H1 (cell line): ENCODE measurements around the gene COL27A1. TPM values are rescaled to one million over a fixed set of nuclear protein-coding genes. Genes with fewer than 3 reads are reported as not detected.

Experiments
- CTCF ChIA-PET: fragments of 300-600 bp; sonication (Branson Sonifier 250); formaldehyde crosslinking; loops from one replicate; lab custom pipeline; 2021; ENCODE audit not compliant: partially characterized antibody; lab: Charles Lee
- POLR2A ChIA-PET: fragments of 300-600 bp; sonication (Branson Sonifier 250); formaldehyde crosslinking; loops from one replicate; lab custom pipeline; 2021; ENCODE audit warnings: inconsistent platforms; ENCODE audit not compliant: partially characterized antibody; lab: Charles Lee
- DNase-seq, 2 experiments: peaks; one replicate each; pipeline versions ENCODE4 v3.0.0 to v3.0.0-alpha.2; 2010 to 2022; ENCODE audit warnings: low spot score in 2 of 2, low read depth in 1 of 2, mixed read lengths in 1 of 2
- FAIRE-seq: peaks from 2 replicates; lab custom pipeline; 2011; peaks lifted over from hg19 to GRCh38; lab: Jason Lieb, UNC
- H2AFZ ChIP-seq: 2 replicates; pipeline ENCODE4 v1.8.1; 2012; ENCODE audit warnings: low read length, inconsistent platforms
- H2AK5ac ChIP-seq: 2 replicates; pipeline ENCODE4 v1.6.1; 2013; ENCODE audit warnings: low read depth, low read length
- H2BK120ac ChIP-seq: replicated peaks from 2 replicates; pipeline ENCODE3; 2013; ENCODE audit warnings: low read depth, low read length, inconsistent platforms
- H2BK12ac ChIP-seq: 2 replicates; pipeline ENCODE4 v1.6.1; 2013; ENCODE audit warnings: low read depth, low read length
- H2BK15ac ChIP-seq: 2 replicates; pipeline ENCODE4 v1.6.1; 2013; ENCODE audit warnings: low read length
- H2BK20ac ChIP-seq: 2 replicates; pipeline ENCODE4 v1.6.1; 2013; ENCODE audit warnings: low read length
- H2BK5ac ChIP-seq: 2 replicates; pipeline ENCODE4 v1.6.1; 2013; ENCODE audit warnings: low read depth, low read length
- H3K14ac ChIP-seq: 2 replicates; pipeline ENCODE4 v1.6.1; 2013; ENCODE audit warnings: inconsistent platforms; ENCODE audit not compliant: insufficient read length
- H3K18ac ChIP-seq: 2 replicates; pipeline ENCODE4 v1.6.1; 2013; ENCODE audit warnings: low read length; ENCODE audit errors: extremely low read depth
- H3K23ac ChIP-seq: 2 replicates; pipeline ENCODE4 v1.6.1; 2013; ENCODE audit warnings: inconsistent platforms; ENCODE audit not compliant: insufficient read length
- H3K23me2 ChIP-seq: 2 replicates; pipeline ENCODE4 v1.6.1; 2013; ENCODE audit warnings: low read depth, low read length
- H3K27ac ChIP-seq: 2 replicates; pipeline ENCODE4 v1.6.1; 2011; ENCODE audit warnings: low read depth, low read length, inconsistent platforms
- H3K27me3 ChIP-seq, 4 experiments: replicated peaks in 1 of 4; 1 replicate in 1 of 4; 2 replicates in 3 of 4; pipeline versions ENCODE4 v1.6.1 to v1.8.1; 2011 to 2013; ENCODE audit warnings: low read length in 3 of 4, mild to moderate bottlenecking in 3 of 4, inconsistent platforms in 2 of 4, mixed read lengths in 2 of 4, moderate library complexity in 1 of 4; ENCODE audit not compliant: control insufficient read depth in 3 of 4, insufficient read depth in 3 of 4; ENCODE audit errors: extremely low read depth in 1 of 4
- H3K36me3 ChIP-seq, 4 experiments: 2 replicates each; pipeline versions ENCODE4 v1.6.1 to v1.8.1; 2011 to 2013; ENCODE audit warnings: mild to moderate bottlenecking in 4 of 4, low read length in 3 of 4, moderate library complexity in 2 of 4, control low read depth in 1 of 4, inconsistent platforms in 1 of 4; ENCODE audit not compliant: insufficient read depth in 4 of 4, control insufficient read depth in 2 of 4
- H3K4ac ChIP-seq: replicated peaks from 2 replicates; pipeline ENCODE3; 2013; ENCODE audit warnings: low read length, low read depth, mixed read lengths, inconsistent platforms; ENCODE audit not compliant: insufficient read length
- H3K4me1 ChIP-seq, 4 experiments: replicated peaks in 1 of 4; 1 replicate in 1 of 4; 2 replicates in 3 of 4; pipeline versions ENCODE4 v1.6.1 to v1.8.1; 2011 to 2013; ENCODE audit warnings: low read length in 3 of 4, inconsistent platforms in 2 of 4, mixed read lengths in 1 of 4; ENCODE audit not compliant: insufficient read depth in 4 of 4, control insufficient read depth in 3 of 4
- H3K4me2 ChIP-seq, 2 experiments: 2 replicates each; pipeline versions ENCODE4 v1.6.1 to v1.8.1; 2011 to 2013; ENCODE audit warnings: low read depth in 2 of 2, low read length in 2 of 2, control low read depth in 1 of 2, inconsistent platforms in 1 of 2, mild to moderate bottlenecking in 1 of 2; ENCODE audit not compliant: insufficient read depth in 1 of 2
- H3K4me3 ChIP-seq, 4 experiments: fragments of 200-600, 300-600 bp in 1 of 4; sonication (generic), shearing (Covaris generic), sonication (Bioruptor Twin) in 1 of 4; 2 replicates each; pipeline versions ENCODE4 v1.5.1 to v1.8.1; 2011 to 2016; ENCODE audit warnings: low read length in 4 of 4, low read depth in 3 of 4, control low read depth in 2 of 4, inconsistent platforms in 2 of 4, mild to moderate bottlenecking in 2 of 4, mixed read lengths in 1 of 4, moderate library complexity in 1 of 4; ENCODE audit not compliant: insufficient read depth in 2 of 4; ENCODE audit errors: extremely low read depth in 1 of 4
- H3K56ac ChIP-seq: replicated peaks from 2 replicates; pipeline ENCODE3; 2013; ENCODE audit warnings: low read depth, mild to moderate bottlenecking, mixed read lengths, low read length, inconsistent platforms; ENCODE audit not compliant: insufficient read length
- H3K79me1 ChIP-seq: 2 replicates; pipeline ENCODE4 v1.6.1; 2013; ENCODE audit warnings: low read depth, low read length, control low read depth
- H3K79me2 ChIP-seq, 2 experiments: 2 replicates each; pipeline versions ENCODE4 v1.6.1 to v1.8.1; 2012 to 2013; ENCODE audit warnings: low read length in 2 of 2, mild to moderate bottlenecking in 2 of 2, inconsistent platforms in 1 of 2; ENCODE audit not compliant: insufficient read depth in 2 of 2, control insufficient read depth in 1 of 2
- H3K9ac ChIP-seq, 4 experiments: replicated peaks in 1 of 4; 1 replicate in 1 of 4; 2 replicates in 3 of 4; pipeline versions ENCODE4 v1.6.1 to v1.8.1; 2011 to 2013; ENCODE audit warnings: low read depth in 3 of 4, low read length in 3 of 4, control low read depth in 2 of 4, mild to moderate bottlenecking in 2 of 4, moderate library complexity in 2 of 4, inconsistent platforms in 1 of 4; ENCODE audit errors: extremely low read depth in 1 of 4
- H3K9me3 ChIP-seq, 2 experiments: 2 replicates each; pipeline versions ENCODE4 v1.6.1 to v1.8.1; 2012 to 2013; ENCODE audit warnings: mild to moderate bottlenecking in 2 of 2, moderate library complexity in 2 of 2, control low read depth in 1 of 2, inconsistent platforms in 1 of 2, low read depth in 1 of 2, low read length in 1 of 2, mixed read lengths in 1 of 2; ENCODE audit not compliant: insufficient read depth in 2 of 2
- H4K20me1 ChIP-seq, 2 experiments: replicated peaks in 1 of 2; 2 replicates each; pipeline versions ENCODE3 to v1.8.1; 2011 to 2013; ENCODE audit warnings: inconsistent platforms in 2 of 2, low read length in 2 of 2, mild to moderate bottlenecking in 1 of 2; ENCODE audit not compliant: insufficient read depth in 2 of 2, control insufficient read depth in 1 of 2
- H4K5ac ChIP-seq: 2 replicates; pipeline ENCODE4 v1.6.1; 2013; ENCODE audit warnings: low read length, low read depth, mixed read lengths, inconsistent platforms; ENCODE audit not compliant: insufficient read length
- H4K8ac ChIP-seq: 2 replicates; pipeline ENCODE4 v1.8.0; 2013; ENCODE audit warnings: mild to moderate bottlenecking, moderate library complexity, low read length, inconsistent platforms; ENCODE audit not compliant: insufficient read depth; ENCODE audit errors: extremely low read depth
- H4K91ac ChIP-seq: replicated peaks from 2 replicates; pipeline ENCODE3; 2013; ENCODE audit warnings: low read length, mixed read lengths, inconsistent platforms; ENCODE audit not compliant: insufficient read length
- MAFK ChIP-seq: IDR thresholded peaks from 2 replicates; pipeline ENCODE4 v1.6.1; 2012; ENCODE audit warnings: low read depth, mild to moderate bottlenecking, improper control_type of control experiment, low read length
- RBBP5 ChIP-seq: IDR thresholded peaks from 2 replicates; pipeline ENCODE4 v1.7.1; 2012; ENCODE audit warnings: low read depth, mild to moderate bottlenecking, inconsistent platforms, low read length, moderate library complexity, borderline replicate concordance
- TAF1 ChIP-seq: IDR thresholded peaks from 2 replicates; pipeline ENCODE4 v1.6.1; 2011; ENCODE audit warnings: mild to moderate bottlenecking, low read depth, low read length
- WGBS, 2 experiments: shearing (Covaris generic) in 1 of 2; methylation state at CpG; one replicate each; pipeline versions ENCODE4 v1.1.6 to v1.1.7; 2013 to 2015; ENCODE audit warnings: low lambda C conversion rate in 2 of 2, mixed read lengths in 2 of 2, inconsistent platforms in 1 of 2, low coverage in 1 of 2, missing lambda C conversion rate in 1 of 2; ENCODE audit not compliant: insufficient replicate concordance in 2 of 2, insufficient coverage in 1 of 2, insufficient read length in 1 of 2; ENCODE audit errors: extremely low coverage in 1 of 2, missing lambda C conversion rate in 1 of 2; 5-methylcytosine and 5-hydroxymethylcytosine counted together
- polyA plus RNA-seq, 7 experiments: library from polyadenylated mRNA; depleted of rRNA in 3 of 7; stranded (reverse) in 5 of 7; unstranded in 2 of 7; fragments of >200 nt in 5 of 7; fragments of 200-250 nt in 2 of 7; gene quantifications; 1 replicate in 5 of 7; 2 replicates in 1 of 7; 4 replicates in 1 of 7; pipeline versions ENCODE4 v1.2.1 to v1.2.3, GENCODE V29; 2011 to 2013; ENCODE audit warnings: missing spikeins in 2 of 7, mixed read lengths in 2 of 7
- total RNA-seq: library from RNA; stranded (reverse); fragmentation: NEBNext Ultra II Directional; extraction: Animal tissue kit (Norgen Biotek cat#: 25700); gene quantifications from 2 replicates; pipeline ENCODE4 v1.2.1, GENCODE V29; 2021

The COL27A1 gene
- total and polyA plus RNA-seq, 2 of the 8 experiments (the other 6 are each of a cell fraction or from before 2014, with no cell fraction given) = 15.1 to 22.8 TPM

DNA sequence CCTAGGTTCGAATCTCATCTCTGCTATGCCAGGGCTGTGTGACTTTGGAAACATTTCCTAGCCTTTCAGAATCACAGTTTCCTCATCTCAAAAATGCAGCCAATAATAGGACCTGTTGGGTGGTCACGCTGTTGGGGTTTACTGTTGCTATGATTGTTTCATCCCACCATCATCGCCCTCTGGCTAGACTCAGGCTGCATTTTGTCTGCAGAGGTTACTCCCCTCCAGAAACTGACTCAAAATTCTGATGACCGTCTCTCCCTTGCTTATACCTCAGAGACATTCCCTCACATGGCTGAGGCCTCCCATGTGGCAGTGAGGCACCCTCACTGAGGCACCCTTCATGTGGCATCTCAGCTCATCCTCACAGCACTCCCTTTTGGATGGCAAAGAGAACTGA is 61.6 kb downstream of the COL27A1 start:
- WGBS, 2 experiments = 94% methylated on average over 4 of the region's 4 CpGs; no CpG with 5 or more reads in 1 of the 2 experiments
- H3K9me3 ChIP-seq = no peaks in the 10 kb centered on the region
- POLR2A ChIA-PET = interaction anchor here (1.0 kb wide), 1 partner anchor 29 kb away, joined by 3 read pairs; no protein-coding TSS in a partner anchor

More for the DNA sequence above, 61.6 kb downstream of the COL27A1 start:
- Histone ChIP-seq H4K5ac (no peak overlapping the region), H2AFZ (no peak overlapping the region), H3K14ac (no peak overlapping the region)
- no peak for TF ChIP-seq TAF1
- no peak for TF ChIP-seq RBBP5
- TF ChIP-seq MAFK = no peak
- TF ChIP-seq, all 59 proteins: peak for 0
- H3K9ac ChIP-seq = no peak overlapping the region
- no peak overlapping the region for H3K27ac ChIP-seq
- H3K4me2 ChIP-seq = no peak overlapping the region
- H3K4me1 ChIP-seq = no peaks in the 10 kb centered on the region; a peak in 2 of 7 replicates
- H2BK15ac ChIP-seq = no peak overlapping the region
- H4K8ac ChIP-seq = no peak overlapping the region
- no peak overlapping the region for H2AK5ac ChIP-seq
- FAIRE-seq (no peak), DNase-seq (no peak)
- peaks cover 0 to 2% (median 0%) of the 10 kb centered on the region in 4 experiments; a peak in 4 of 8 replicates for H3K36me3 ChIP-seq
- no peak overlapping the region for H3K4ac ChIP-seq
- no peak overlapping the region for H2BK20ac ChIP-seq
- H2BK12ac ChIP-seq = no peak overlapping the region
- H2BK5ac ChIP-seq = no peak overlapping the region
- H3K23ac ChIP-seq = no peak overlapping the region
- no peaks in the 10 kb centered on the region; the same call in 1 of the 2 replicates for H3K79me1 ChIP-seq
- H3K23me2 ChIP-seq = no peaks in the 10 kb centered on the region
- H2BK120ac ChIP-seq = no peak overlapping the region
- no peak overlapping the region for H3K18ac ChIP-seq
- H3K4me3 ChIP-seq = no peak overlapping the region
- H4K20me1 ChIP-seq = peaks cover 0 to 3% of the 10 kb centered on the region in 2 experiments
- H3K27me3 ChIP-seq = no peaks in the 10 kb centered on the region
- no peaks in the 10 kb centered on the region for H3K79me2 ChIP-seq
- CTCF ChIA-PET = interaction anchor here (0.6 to 2.2 kb wide), 9 partner anchors 10 to 410 kb away, joined by 3 to 7 read pairs (median 4); no protein-coding TSS in a partner anchor
- H4K91ac ChIP-seq = no peak overlapping the region
- H3K56ac ChIP-seq = no peak overlapping the region
